OCI-LY7 (cell line): ENCODE results near the gene DOC2A. TPM values are rescaled to one million over a fixed set of nuclear protein-coding genes. Genes with fewer than 3 reads are reported as not detected.

ENCODE experiments used
- BruUV-seq: library from RNA; stranded (reverse); fragments of 400-500 nt; replicated peaks from 2 replicates; lab custom pipeline; 2021; lab: Mats Ljungman, UMichigan
- CTCF ChIA-PET: fragments of 300-600 bp; sonication (Branson Sonifier 250); formaldehyde crosslinking; loops from one replicate; lab custom pipeline; 2022; ENCODE audit warnings: antibody characterized with exemption; ENCODE audit not compliant: unreplicated experiment; lab: Charles Lee
- POLR2A ChIA-PET: fragments of 300-600 bp; sonication (Branson Sonifier 250); formaldehyde crosslinking; loops from one replicate; lab custom pipeline; 2022; ENCODE audit warnings: antibody characterized with exemption; lab: Charles Lee
- DNase-seq: peaks from one replicate; pipeline ENCODE4 v3.0.0-alpha.2; 2015; ENCODE audit warnings: low spot score
- H2AFZ ChIP-seq: fragments of 200-600 bp; sonication (generic), shearing (Covaris generic); 2 replicates; pipeline ENCODE4 v1.6.1; 2014; ENCODE audit warnings: mild to moderate bottlenecking, antibody characterized with exemption, low read length, moderate library complexity
- H3K27ac ChIP-seq: fragments of 200-600 bp; sonication (generic); 2 replicates; pipeline ENCODE4 v1.5.1; 2014; ENCODE audit warnings: mixed run types, low read depth, mild to moderate bottlenecking, moderate library complexity, low read length, inconsistent platforms; ENCODE audit not compliant: poor library complexity, severe bottlenecking
- H3K36me3 ChIP-seq: fragments of 200-600 bp; sonication (generic); 2 replicates; pipeline ENCODE4 v1.6.1; 2014; ENCODE audit warnings: mild to moderate bottlenecking, antibody characterized with exemption, low read length, moderate library complexity, mixed read lengths; ENCODE audit not compliant: insufficient read depth
- H3K4me1 ChIP-seq: fragments of 200-600 bp; sonication (generic); 2 replicates; pipeline ENCODE4 v1.5.1; 2014; ENCODE audit warnings: mild to moderate bottlenecking, low read length; ENCODE audit not compliant: insufficient read depth, poor library complexity, severe bottlenecking
- H3K4me2 ChIP-seq: fragments of 200-600 bp; sonication (generic); 2 replicates; pipeline ENCODE4 v1.6.1; 2014; ENCODE audit warnings: mild to moderate bottlenecking, low read length
- H3K4me3 ChIP-seq: fragments of 200-600 bp; sonication (generic); 2 replicates; pipeline ENCODE4 v1.5.1; 2014; ENCODE audit warnings: mild to moderate bottlenecking, low read depth, low read length; ENCODE audit not compliant: poor library complexity, severe bottlenecking
- H3K79me2 ChIP-seq: fragments of 200-600 bp; sonication (generic); 2 replicates; pipeline ENCODE4 v1.6.1; 2016; ENCODE audit warnings: low read depth, mild to moderate bottlenecking, low read length, moderate library complexity, mixed read lengths; ENCODE audit not compliant: insufficient read depth
- H3K9me2 ChIP-seq: fragments of 200-600 bp; sonication (generic); 2 replicates; pipeline ENCODE4 v1.6.1; 2016; ENCODE audit warnings: mild to moderate bottlenecking, low read length, mixed read lengths; ENCODE audit not compliant: insufficient read depth
- H3K9me3 ChIP-seq: fragments of 200-600 bp; sonication (generic); 2 replicates; pipeline ENCODE4 v1.6.1; 2014; ENCODE audit warnings: mild to moderate bottlenecking, mixed run types, low read length, mixed read lengths
- H4K20me1 ChIP-seq: fragments of 200-600 bp; sonication (generic); 2 replicates; pipeline ENCODE4 v1.6.1; 2014; ENCODE audit warnings: mild to moderate bottlenecking, antibody characterized with exemption, low read length, moderate library complexity, mixed read lengths; ENCODE audit not compliant: insufficient read depth
- EZH2phosphoT487 ChIP-seq: fragments of 200-600 bp; sonication (generic); IDR thresholded peaks from 2 replicates; pipeline ENCODE4 v1.6.1; 2018; ENCODE audit warnings: low read depth, borderline replicate concordance, mild to moderate bottlenecking, mixed run types, antibody characterized with exemption, low read length, moderate library complexity, mixed read lengths
- intact Hi-C: fragments of 100-400 bp; cut with micrococcal nuclease; formaldehyde crosslinking; loops from one replicate; pipeline ENCODE4 v1.10.0; 2022; ENCODE audit not compliant: unreplicated experiment
- total RNA-seq, 2 experiments: library from RNA; depleted of rRNA in 1 of 2; stranded (reverse); fragments of >200 nt in 1 of 2; shearing (Covaris generic) in 1 of 2; gene quantifications; 2 replicates each; pipeline ENCODE4 v1.2.3, GENCODE V29; 2014 to 2022
- TF ChIP-seq, protein P1 (sequence below): fragments of 200-600 bp; sonication (generic); conservative IDR thresholded peaks from 2 replicates; pipeline ENCODE4 v1.5.1; 2014; ENCODE audit warnings: mild to moderate bottlenecking, antibody characterized with exemption, low read length, moderate library complexity, mixed read lengths

The DOC2A gene
- total RNA-seq, 2 experiments from 2014 or later = 0.91 TPM; not detected in 1

DNA sequence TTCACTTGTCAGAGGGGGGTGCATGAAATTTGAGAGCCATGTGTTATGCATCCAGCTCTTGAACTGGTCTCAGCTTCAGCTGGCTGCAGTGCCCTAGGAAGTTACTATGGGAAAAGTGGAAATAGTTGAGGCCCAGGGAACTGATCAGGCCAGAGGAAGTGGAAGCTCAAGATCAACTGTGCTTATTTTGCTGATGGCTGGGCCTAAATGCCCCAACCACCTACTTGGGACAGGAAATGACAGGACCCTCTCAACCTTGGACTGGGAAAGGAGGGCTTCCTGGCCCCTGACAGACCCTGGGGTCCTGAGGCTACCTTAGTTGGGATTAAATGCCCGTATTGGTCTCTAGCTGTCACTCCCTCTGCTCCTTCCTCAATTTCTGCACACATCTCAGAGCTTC lies 38.3 kb downstream of the DOC2A start:
- no peaks in the 10 kb centered on the region for H3K9me3 ChIP-seq
- ChIA-PET POLR2A (interaction anchor here (0.7 to 3.8 kb wide), 8 partner anchors 9 to 104 kb away, joined by 3 to 56 read pairs (median 4); partner anchors contain the start of genes HIRIP3, KCTD13 and TMEM219), CTCF (no interaction called here)
- H4K20me1 ChIP-seq = 0 out of 2 replicates have a peak, but pooled peaks cover 12% of the 10 kb centered on the region
- DNase-seq = no peak
- H3K4me2 ChIP-seq = no peak overlapping the region
- no peak overlapping the region for H3K4me3 ChIP-seq
- peak overlapping the region; percentile 38 for H3K27ac ChIP-seq
- TF ChIP-seq, protein P1, sequence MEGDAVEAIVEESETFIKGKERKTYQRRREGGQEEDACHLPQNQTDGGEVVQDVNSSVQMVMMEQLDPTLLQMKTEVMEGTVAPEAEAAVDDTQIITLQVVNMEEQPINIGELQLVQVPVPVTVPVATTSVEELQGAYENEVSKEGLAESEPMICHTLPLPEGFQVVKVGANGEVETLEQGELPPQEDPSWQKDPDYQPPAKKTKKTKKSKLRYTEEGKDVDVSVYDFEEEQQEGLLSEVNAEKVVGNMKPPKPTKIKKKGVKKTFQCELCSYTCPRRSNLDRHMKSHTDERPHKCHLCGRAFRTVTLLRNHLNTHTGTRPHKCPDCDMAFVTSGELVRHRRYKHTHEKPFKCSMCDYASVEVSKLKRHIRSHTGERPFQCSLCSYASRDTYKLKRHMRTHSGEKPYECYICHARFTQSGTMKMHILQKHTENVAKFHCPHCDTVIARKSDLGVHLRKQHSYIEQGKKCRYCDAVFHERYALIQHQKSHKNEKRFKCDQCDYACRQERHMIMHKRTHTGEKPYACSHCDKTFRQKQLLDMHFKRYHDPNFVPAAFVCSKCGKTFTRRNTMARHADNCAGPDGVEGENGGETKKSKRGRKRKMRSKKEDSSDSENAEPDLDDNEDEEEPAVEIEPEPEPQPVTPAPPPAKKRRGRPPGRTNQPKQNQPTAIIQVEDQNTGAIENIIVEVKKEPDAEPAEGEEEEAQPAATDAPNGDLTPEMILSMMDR = no peak
- no peak for TF ChIP-seq EZH2phosphoT487
- BruUV-seq = no TSS peak
- no peaks in the 10 kb centered on the region for H3K9me2 ChIP-seq
- H3K4me1 ChIP-seq = peaks cover 34% of the 10 kb centered on the region
- peaks cover 39% of the 10 kb centered on the region for H3K36me3 ChIP-seq
- intact Hi-C loops = loop anchor here (5.0 kb wide), 1 partner anchor 155 kb away; the partner anchor contains the start of gene PAGR1
- H3K79me2 ChIP-seq = peaks cover 34% of the 10 kb centered on the region
- H2AFZ ChIP-seq = no peak overlapping the region

DNA sequence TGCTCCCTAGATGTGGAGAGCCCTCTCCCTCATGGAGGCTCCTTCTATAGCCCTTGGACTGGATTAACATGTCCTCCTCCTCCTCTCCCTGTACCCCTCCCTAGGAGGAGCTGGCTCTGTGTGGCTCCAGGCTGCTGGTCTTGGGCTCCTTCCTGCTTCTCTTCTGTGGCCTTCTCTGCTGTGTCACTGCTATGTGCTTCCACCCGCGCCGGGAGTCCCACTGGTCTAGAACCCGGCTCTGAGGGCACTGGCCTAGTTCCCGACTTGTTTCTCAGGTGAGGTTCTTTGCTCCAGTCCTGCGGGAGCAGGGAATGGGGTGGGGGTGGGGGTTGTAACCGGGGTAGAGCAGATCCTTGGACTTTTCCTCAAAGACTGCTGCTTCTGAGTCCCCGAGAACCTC lies 39.5 kb downstream of the DOC2A start:
- no peak for DNase-seq
- TF ChIP-seq, protein P1 = no peak
- TF ChIP-seq EZH2phosphoT487 = no peak
- peaks cover 26% of the 10 kb centered on the region for H3K79me2 ChIP-seq
- H3K27ac ChIP-seq = no peak overlapping the region
- peaks cover 25% of the 10 kb centered on the region for H3K4me1 ChIP-seq
- no TSS peak for BruUV-seq
- CTCF ChIA-PET = no interaction called here
- H4K20me1 ChIP-seq = 0 out of 2 replicates have a peak, but pooled peaks cover 7% of the 10 kb centered on the region
- H3K9me2 ChIP-seq = no peaks in the 10 kb centered on the region
- H3K4me3 ChIP-seq = no peak overlapping the region
- peaks cover 42% of the 10 kb centered on the region for H3K36me3 ChIP-seq
- POLR2A ChIA-PET = interaction anchor here (3.8 kb wide), 1 partner anchor 10 kb away, joined by 56 read pairs; the partner anchor contains the start of gene TMEM219
- no peak overlapping the region for H3K4me2 ChIP-seq
- no peaks in the 10 kb centered on the region for H3K9me3 ChIP-seq
- intact Hi-C loops = loop anchor here (5.0 kb wide), 1 partner anchor 154 kb away; the partner anchor contains the start of gene PAGR1
- no peak overlapping the region for H2AFZ ChIP-seq

DNA sequence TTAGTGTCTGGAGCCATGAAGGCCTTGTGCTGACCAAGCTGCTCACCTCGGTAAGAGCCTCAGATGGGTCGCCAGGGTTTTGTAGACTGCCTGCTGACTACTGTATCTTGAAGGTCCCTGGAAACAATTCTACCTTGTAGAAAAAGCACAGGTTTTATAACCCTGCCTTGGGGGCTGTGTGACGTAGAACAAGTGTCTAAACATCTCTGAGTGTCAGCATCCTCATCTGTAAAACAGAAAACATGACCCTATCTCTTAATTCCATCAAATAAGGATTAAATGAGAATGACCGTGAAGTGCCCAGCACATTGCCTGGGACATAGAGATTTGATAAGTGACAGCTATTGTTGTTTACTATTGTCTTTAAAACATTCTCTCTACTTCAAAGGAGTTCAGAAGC lies 42.6 kb downstream of the DOC2A start:
- CTCF ChIA-PET = no interaction called here
- POLR2A ChIA-PET = no interaction called here
- H3K79me2 ChIP-seq = no peaks in the 10 kb centered on the region
- H4K20me1 ChIP-seq = no peaks in the 10 kb centered on the region
- no peak overlapping the region for H3K27ac ChIP-seq
- H3K4me3 ChIP-seq = no peak overlapping the region
- no peak overlapping the region for H3K4me2 ChIP-seq
- DNase-seq = no peak
- no TSS peak for BruUV-seq
- peaks cover 8% of the 10 kb centered on the region for H3K4me1 ChIP-seq
- no peak for TF ChIP-seq EZH2phosphoT487
- TF ChIP-seq, protein P1 = no peak
- H2AFZ ChIP-seq = no peak overlapping the region
- H3K9me2 ChIP-seq = no peaks in the 10 kb centered on the region
- H3K9me3 ChIP-seq = no peaks in the 10 kb centered on the region
- peaks cover 48% of the 10 kb centered on the region for H3K36me3 ChIP-seq
- intact Hi-C loops = no loop called here
